Measurements from ENCODE around the gene DEF6.
"Not testable (repeated sequence)": the region's sequence is repeated elsewhere in the genome, so short reads cannot be mapped to it uniquely, and the experiment has no call there.

Gene DEF6

DNA sequence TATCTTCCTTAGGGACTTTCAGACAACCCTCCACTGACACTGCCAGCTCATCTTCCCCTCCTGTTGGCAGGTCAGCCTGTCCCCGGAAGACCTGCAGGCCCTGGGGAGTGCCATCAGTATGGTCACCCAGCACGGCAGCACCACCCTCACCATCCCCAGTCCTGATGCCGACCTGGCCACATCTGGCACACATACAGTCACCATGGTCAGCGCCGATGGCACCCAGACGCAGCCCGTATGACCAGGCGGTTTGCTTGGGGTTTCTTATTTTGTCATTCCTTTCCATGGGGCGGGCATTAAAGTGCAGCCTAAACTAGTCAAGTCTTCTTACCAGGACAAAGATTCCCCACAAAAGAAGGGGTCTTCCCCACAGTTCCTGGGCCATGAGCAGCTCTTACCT is 3.9 kb upstream of the DEF6 start:
- peaks cover 14% of the 10 kb centered on the region for H3K4me1 Mint-ChIP-seq
- CTCF ChIA-PET, result interaction anchor here (0.5 to 8.6 kb wide), 20 partner anchors 10 to 444 kb away, joined by 3 to 113 read pairs (median 4); partner anchors contain the start of genes FANCE, PPARD and RPL10A
- peaks cover 25% of the 10 kb centered on the region for H3K36me3 Mint-ChIP-seq
- H3K27ac Mint-ChIP-seq, result no peak overlapping the region
- H3K4me3 Mint-ChIP-seq, result no peak overlapping the region
- no peaks in the 10 kb centered on the region for H3K27me3 Mint-ChIP-seq
- no peak for DNase-seq
- H3K9me3 Mint-ChIP-seq, result no peaks in the 10 kb centered on the region

DNA sequence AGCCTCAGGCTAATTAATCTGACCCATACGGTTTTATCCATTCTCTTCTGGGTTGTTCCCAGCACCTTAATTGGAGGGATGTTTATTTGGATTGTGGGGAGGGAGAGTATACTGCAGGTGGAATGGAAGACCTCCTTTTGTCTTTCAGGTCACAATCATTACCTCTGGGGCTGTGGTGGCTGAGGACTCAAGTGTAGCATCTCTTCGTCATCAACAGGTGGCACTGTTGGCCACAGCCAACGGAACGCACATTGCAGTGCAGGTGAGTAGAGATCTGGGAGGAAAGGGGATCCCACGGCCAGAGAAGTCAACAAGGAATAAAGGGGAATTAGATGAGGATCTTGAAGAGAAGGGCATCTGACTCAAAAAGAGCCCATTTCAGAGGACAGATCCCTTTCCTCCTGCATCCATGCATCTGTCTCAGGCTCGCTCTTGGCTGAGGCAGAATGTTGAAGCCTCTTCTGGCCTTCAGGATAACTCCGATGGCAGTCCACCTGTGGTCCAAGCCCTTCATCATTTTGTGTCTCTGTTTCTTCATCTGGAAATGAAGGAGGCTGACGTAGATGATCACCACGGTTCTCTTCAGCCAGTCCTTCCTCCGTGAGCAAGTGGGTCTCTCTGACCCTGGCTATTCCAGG is 3.2 kb upstream of the DEF6 start:
- Mint-ChIP-seq H3K9me3 (no peaks in the 10 kb centered on the region), H3K4me3 (no peak overlapping the region), H3K4me1 (peaks cover 20% of the 10 kb centered on the region), H3K36me3 (peaks cover 31% of the 10 kb centered on the region), H3K27me3 (no peaks in the 10 kb centered on the region), H3K27ac (peak overlapping the region; percentile 19)
- CTCF ChIA-PET, result interaction anchor here (0.6 to 8.6 kb wide), 20 partner anchors 11 to 443 kb away, joined by 3 to 174 read pairs (median 4); partner anchors contain the start of genes FANCE, PPARD and RPL10A
- peak; percentile 68 for DNase-seq

DNA sequence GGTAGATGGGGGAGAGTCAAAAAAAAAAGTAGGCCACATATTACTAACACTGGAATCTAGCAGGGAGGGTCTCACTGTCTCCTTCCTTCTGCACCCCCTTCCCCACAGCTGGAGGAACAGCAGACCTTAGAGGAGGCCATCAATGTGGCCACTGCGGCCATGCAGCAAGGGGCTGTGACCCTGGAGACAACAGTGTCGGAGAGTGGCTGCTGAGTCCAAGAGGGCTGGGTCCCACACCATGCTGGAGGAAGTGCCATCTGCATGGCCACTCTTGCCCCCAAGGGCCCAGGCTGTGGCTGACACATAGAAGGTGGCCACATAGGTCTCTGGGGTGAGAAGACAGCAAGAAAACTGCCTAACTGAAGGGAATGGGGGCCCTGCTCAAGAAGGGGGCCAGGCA is 2.6 kb upstream of the DEF6 start:
- H3K4me1 Mint-ChIP-seq, result peaks cover 26% of the 10 kb centered on the region
- no peaks in the 10 kb centered on the region for H3K27me3 Mint-ChIP-seq
- peaks cover 36% of the 10 kb centered on the region for H3K36me3 Mint-ChIP-seq
- H3K9me3 Mint-ChIP-seq, result no peaks in the 10 kb centered on the region
- CTCF ChIA-PET, result interaction anchor here (1.1 to 8.6 kb wide), 7 partner anchors 15 to 257 kb away, joined by 3 to 174 read pairs (median 57); partner anchors contain the start of genes FANCE, PPARD and RPL10A
- no peak overlapping the region for H3K4me3 Mint-ChIP-seq
- H3K27ac Mint-ChIP-seq, result no peak overlapping the region
- DNase-seq, result no peak

DNA sequence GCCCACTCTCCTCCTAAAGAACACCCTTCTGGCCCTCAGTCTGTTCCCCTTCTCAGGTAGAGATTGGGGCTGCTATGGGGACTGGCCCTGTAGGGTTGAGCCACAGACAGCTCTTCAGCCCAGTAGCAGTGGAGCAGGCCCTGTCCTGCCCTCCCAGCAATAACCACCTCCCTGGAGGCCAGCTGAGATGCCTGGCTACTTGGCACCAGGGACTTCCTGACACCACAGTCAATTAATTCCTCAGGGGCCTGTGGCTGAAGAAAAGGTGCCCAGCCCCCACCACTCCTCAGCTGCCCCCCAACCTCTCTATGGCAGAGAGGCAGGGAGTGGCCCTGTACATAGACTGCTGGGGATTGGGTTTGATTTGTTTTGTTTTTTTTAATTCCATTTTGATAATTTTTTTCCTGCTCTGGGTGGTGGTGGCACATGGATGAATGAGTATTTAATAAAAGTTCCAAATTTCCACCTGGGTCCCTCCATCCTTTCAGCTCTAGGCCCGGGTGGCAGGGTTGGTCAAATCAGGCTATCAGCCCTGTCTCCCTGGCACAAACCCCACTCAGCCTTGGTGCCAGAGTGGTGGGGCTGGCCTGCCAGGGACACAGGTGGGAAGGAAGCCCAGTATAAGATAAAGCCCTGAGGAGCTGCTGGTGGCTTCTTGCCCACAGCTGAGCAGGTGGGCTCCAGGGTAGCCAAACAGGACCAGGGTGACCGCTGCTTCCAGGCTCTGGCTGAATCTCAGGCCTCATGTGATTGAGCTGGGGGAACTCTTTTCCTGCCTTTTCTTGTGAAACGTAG is 1.9 kb upstream of the DEF6 start:
- CTCF ChIA-PET, result interaction anchor here (0.6 to 8.6 kb wide), 17 partner anchors 9 to 737 kb away, joined by 3 to 174 read pairs (median 6); partner anchors contain the start of genes FANCE, PPARD and RPL10A
- Mint-ChIP-seq H3K27me3 (no peaks in the 10 kb centered on the region), H3K4me3 (no peak overlapping the region), H3K27ac (no peak overlapping the region), H3K4me1 (peaks cover 33% of the 10 kb centered on the region), H3K9me3 (no peaks in the 10 kb centered on the region), H3K36me3 (peaks cover 43% of the 10 kb centered on the region)
- DNase-seq, result no peak

DNA sequence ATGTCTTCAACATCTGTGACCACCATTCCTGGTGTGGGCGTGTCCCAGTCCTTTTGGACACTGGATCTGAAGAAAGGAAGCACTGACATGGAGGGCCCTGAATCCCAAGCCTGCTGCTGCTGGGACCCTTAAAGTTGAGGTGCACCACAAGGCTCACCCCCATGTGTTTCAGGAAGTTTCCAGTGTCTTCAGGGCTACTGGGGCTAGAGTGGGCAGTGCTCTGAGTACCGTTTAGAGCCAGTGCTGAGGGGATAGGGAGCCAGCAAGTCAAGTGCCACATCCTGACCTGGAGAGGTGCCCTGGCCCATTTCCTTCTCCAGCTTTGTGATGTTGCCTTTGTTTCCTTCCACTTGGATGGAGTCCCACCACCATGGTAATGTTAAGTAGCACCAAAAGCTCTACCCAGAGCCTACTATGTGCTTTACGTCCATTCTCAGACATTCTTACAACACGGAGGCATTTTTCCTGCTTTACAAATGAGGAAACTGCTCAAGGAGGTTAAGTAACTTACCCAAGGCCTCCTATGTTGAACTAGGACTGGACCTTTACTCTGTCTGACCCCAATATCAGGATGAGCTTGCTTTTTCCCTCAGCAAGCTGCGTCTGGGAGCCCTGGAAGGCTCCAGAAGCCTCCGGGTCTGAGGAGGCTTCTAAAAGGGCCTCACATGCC is 552 bp upstream of the DEF6 start:
- Mint-ChIP-seq H3K27ac (peak overlapping the region; percentile 88), H3K27me3 (no peaks in the 10 kb centered on the region), H3K9me3 (no peaks in the 10 kb centered on the region), H3K4me3 (peak overlapping the region; percentile 88), H3K36me3 (peaks cover 38% of the 10 kb centered on the region), H3K4me1 (peaks cover 46% of the 10 kb centered on the region)
- DNase-seq, result no peak
- CTCF ChIA-PET, result interaction anchor here (0.6 to 8.6 kb wide), 22 partner anchors 9 to 439 kb away, joined by 3 to 174 read pairs (median 4); partner anchors contain the start of genes FANCE, PPARD and RPL10A

DNA sequence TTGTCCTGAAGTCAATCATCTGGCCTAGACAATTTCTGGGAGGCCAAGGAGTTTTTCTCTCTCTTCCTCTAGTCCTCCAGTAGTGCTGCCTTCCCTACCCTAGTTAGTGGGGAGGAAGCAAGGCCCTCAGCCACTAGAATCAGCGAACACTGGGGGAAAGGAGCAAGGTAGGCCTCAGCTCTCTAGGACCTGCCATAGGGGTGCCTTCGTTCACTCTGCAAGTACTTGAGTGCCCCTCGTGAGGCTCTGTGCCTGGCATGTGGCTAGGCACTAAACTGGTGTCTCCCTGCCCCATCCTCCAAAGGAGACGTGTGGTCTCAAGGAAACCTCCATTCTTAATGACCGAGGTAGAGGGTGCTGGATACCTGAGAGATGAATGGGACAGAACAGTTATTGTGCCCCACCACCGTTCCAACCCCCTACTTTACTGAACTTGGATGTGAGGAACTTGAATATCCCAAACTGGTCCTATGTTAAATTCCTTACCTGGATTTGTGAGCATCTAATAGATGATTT is 1.1 kb downstream of the DEF6 start:
- no peaks in the 10 kb centered on the region for H3K27me3 Mint-ChIP-seq
- peaks cover 52% of the 10 kb centered on the region for H3K36me3 Mint-ChIP-seq
- H3K9me3 Mint-ChIP-seq, result no peaks in the 10 kb centered on the region
- DNase-seq, result peak; percentile 40
- peaks cover 62% of the 10 kb centered on the region for H3K4me1 Mint-ChIP-seq
- H3K27ac Mint-ChIP-seq, result peak overlapping the region; percentile 97
- peak overlapping the region; percentile 88 for H3K4me3 Mint-ChIP-seq
- CTCF ChIA-PET, result interaction anchor here (0.7 to 8.6 kb wide), 6 partner anchors 11 to 168 kb away, joined by 3 to 174 read pairs (median 59); partner anchors contain the start of genes FANCE, PPARD and RPL10A

DNA sequence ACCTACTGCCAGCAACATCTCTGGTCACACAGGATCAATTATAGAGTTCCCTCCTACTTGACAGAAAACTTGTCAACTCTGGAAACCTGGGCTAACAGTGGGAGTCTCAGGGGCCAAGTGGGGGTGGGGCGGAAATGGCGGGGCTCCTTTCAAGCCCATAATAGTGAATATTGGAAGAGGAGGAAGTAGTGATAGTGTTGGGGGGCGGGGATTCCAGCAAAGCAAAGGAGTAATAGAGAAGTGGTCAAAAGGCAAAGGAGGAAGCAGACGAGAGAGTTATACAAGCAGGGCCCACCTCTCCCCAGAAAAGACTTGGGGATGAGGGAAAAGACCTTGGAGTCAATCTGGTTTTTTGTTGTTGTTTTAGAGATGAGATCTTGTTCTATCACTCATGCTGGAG is 2.1 kb downstream of the DEF6 start:
- H3K4me3 Mint-ChIP-seq, result peak overlapping the region; percentile 88
- CTCF ChIA-PET, result interaction anchor here (7.2 to 8.6 kb wide), 4 partner anchors 10 to 167 kb away, joined by 57 to 174 read pairs (median 87); partner anchors contain the start of genes FANCE and RPL10A
- H3K4me1 Mint-ChIP-seq, result peaks cover 69% of the 10 kb centered on the region
- no peaks in the 10 kb centered on the region for H3K27me3 Mint-ChIP-seq
- peak overlapping the region; percentile 97 for H3K27ac Mint-ChIP-seq
- DNase-seq, result peak; percentile 62
- peaks cover 57% of the 10 kb centered on the region for H3K36me3 Mint-ChIP-seq
- no peaks in the 10 kb centered on the region for H3K9me3 Mint-ChIP-seq

DNA sequence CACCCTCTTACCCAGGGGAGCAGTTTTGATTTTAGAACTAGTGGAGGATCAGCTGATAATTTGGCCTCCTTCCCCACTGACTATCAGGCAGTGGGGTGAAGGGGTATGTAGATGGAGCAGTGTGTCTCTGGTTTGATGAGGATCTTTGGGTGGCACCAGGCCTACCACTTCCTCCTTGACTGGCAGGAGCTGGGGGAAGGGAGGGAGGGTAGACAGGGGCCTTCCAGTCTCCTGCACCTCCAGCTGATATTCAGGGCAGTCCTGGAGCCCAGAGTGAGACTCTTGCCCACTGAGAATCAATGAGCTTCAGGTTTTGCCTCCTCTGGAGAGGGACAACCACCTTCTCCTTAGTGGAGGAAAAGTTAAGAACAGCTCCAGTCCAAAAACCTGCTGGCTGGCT is 3.2 kb downstream of the DEF6 start:
- H3K4me3 Mint-ChIP-seq, result peak overlapping the region; percentile 88

DNA sequence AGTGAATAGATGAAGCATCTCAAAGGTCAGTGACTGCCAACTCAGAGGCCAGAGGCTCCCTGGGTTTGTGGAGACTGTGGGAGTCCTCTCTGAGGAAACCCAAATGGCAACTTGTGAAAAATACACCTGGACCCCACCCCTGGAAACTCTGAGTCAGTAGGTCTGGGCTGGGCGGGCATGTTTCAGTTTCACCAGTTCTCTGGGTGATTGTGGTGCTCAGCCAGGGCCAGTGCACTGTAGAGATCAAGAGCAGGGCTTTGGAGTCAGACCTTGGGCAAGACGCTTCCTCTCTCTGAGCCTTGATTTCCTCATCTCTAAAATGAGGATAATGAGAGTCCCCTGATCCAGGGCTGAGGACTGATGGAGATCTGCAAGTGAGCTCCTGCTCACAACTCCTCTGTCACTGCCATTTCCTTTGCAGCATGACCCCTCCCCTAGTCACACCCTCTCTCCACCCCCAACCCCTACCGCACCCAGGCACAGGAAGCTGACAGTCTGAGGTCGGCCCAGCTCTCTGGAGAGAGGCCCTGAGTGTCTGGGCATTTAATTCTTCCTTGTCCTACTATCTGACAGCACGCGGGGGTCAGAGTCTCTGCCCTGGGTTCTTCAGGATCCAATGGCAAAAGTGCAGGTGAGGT is 5.1 kb downstream of the DEF6 start:
- H3K27me3 Mint-ChIP-seq, result no peaks in the 10 kb centered on the region
- H3K36me3 Mint-ChIP-seq, result peaks cover 65% of the 10 kb centered on the region
- peak; percentile 93 for DNase-seq
- peak overlapping the region; percentile 88 for H3K4me3 Mint-ChIP-seq
- H3K4me1 Mint-ChIP-seq, result peaks cover 81% of the 10 kb centered on the region
- CTCF ChIA-PET, result interaction anchor here (0.7 to 1.3 kb wide), 4 partner anchors 20 to 147 kb away, joined by 3 to 7 read pairs (median 4); no protein-coding TSS in a partner anchor
- no peaks in the 10 kb centered on the region for H3K9me3 Mint-ChIP-seq
- peak overlapping the region; percentile 97 for H3K27ac Mint-ChIP-seq

More for the DNA sequence above, 3.2 kb downstream of the DEF6 start:
- H3K27ac Mint-ChIP-seq, result peak overlapping the region; percentile 97
- CTCF ChIA-PET, result interaction anchor here (1.1 to 7.5 kb wide), 5 partner anchors 9 to 166 kb away, joined by 3 to 174 read pairs (median 57); partner anchors contain the start of gene RPL10A
- peak; percentile 60 for DNase-seq
- peaks cover 76% of the 10 kb centered on the region for H3K4me1 Mint-ChIP-seq
- no peaks in the 10 kb centered on the region for H3K9me3 Mint-ChIP-seq
- H3K27me3 Mint-ChIP-seq, result no peaks in the 10 kb centered on the region
- peaks cover 55% of the 10 kb centered on the region for H3K36me3 Mint-ChIP-seq

DNA sequence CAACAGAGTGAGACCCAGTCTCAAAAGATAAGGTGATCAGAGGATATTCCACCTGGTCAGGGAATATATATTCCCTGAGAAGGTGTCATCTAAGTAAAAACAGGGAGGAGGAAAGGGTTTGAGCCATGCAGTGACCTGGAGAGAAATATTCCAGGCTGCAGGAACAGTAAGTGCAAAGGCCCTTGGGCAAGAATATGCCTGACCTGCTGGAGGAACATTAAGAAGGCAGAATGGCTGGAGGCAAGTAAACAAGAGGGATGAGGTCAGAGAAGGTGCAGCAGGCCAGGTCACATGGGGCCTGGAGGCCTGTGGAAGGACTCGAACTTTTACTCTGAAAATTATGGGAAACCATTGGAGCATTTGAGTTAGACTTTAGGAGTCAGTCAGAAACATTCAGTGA is 6.7 kb downstream of the DEF6 start:
- CTCF ChIA-PET, result interaction anchor here (1.6 to 1.7 kb wide), 2 partner anchors 18 to 24 kb away, joined by 5 to 7 read pairs; no protein-coding TSS in a partner anchor
- no peak for DNase-seq
- Mint-ChIP-seq H3K4me3 (peak overlapping the region; percentile 88), H3K4me1 (peaks cover 88% of the 10 kb centered on the region), H3K27ac (peak overlapping the region; percentile 97), H3K36me3 (peaks cover 69% of the 10 kb centered on the region), H3K27me3 (no peaks in the 10 kb centered on the region), H3K9me3 (no peaks in the 10 kb centered on the region)

DNA sequence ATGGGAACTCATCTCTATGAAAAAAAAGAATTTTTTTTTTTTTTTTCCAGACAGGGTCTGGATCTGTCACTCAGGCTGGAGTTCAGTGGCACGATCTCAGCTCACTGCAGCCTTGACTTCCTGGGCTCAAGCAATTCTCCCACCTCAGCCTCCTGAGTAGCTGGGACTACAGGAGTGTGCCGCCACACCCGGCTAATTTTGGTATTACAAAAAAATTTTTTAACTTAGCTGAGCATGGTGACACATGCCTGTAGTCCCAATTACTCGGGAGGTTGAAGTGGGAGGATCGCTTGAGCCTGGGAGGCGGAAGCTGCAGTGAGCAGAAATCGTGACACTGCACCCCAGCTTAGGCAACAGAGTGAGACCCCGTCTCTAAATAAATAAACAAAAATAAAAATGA is 7.5 kb downstream of the DEF6 start:
- CTCF ChIA-PET, result interaction anchor here (0.8 to 1.7 kb wide), 4 partner anchors 10 to 37 kb away, joined by 3 to 7 read pairs (median 6); no protein-coding TSS in a partner anchor
- Mint-ChIP-seq H3K36me3 (peaks cover 70% of the 10 kb centered on the region), H3K27me3 (no peaks in the 10 kb centered on the region), H3K4me1 (peaks cover 88% of the 10 kb centered on the region), H3K27ac (peak overlapping the region; percentile 24), H3K4me3 (no peak overlapping the region), H3K9me3 (no peaks in the 10 kb centered on the region)
- DNase-seq, result peak; percentile 38

DNA sequence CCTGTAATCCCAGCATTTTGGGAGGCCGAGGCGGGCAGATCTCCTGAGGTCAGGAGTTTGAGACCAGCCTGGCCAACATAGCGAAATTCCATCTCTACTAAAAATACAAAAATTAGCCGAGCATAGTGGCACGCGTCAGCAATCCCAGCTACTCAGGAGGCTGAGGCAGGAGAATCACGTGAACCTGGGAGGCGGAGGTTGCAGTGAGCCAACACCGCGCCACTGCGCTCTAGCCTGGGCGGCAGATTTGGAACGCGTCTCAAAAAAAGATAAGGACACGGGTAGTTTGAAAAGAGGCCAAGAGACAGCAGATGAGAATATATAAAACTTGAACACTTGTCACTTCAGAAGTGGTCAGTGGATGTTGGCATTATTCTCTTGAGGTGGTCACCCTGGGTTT is 9.5 kb downstream of the DEF6 start:
- H3K9me3 Mint-ChIP-seq, DNase-seq, H3K4me3 Mint-ChIP-seq, H3K27ac Mint-ChIP-seq, H3K27me3 Mint-ChIP-seq: not testable (repeated sequence)
- peaks cover 75% of the 10 kb centered on the region for H3K36me3 Mint-ChIP-seq
- CTCF ChIA-PET, result interaction anchor here (5.9 kb wide), 1 partner anchor 9 kb away, joined by 57 read pairs; the partner anchor contains the start of gene DEF6
- H3K4me1 Mint-ChIP-seq, result peaks cover 88% of the 10 kb centered on the region

DNA sequence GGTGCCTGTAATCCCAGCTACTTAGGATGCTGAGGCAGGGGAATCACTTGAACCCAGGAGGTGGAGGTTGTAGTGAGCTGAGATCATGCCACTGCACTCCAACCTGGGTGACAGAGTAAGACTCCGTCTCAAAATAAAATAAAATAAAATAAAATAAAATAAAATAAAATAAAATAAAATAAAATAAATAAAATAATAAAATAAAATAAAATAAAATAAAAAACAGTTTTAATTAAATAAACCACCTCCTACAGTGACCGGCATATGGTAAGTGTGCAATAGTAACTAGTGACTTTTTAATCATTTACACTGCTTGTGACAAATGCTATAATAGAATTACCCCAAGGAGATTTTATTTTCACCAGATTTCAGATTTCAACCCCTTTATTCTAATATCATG is 10.9 kb downstream of the DEF6 start:
- H3K27ac Mint-ChIP-seq, H3K4me3 Mint-ChIP-seq, H3K9me3 Mint-ChIP-seq, H3K27me3 Mint-ChIP-seq, DNase-seq: not testable (repeated sequence)
- peaks cover 86% of the 10 kb centered on the region for H3K4me1 Mint-ChIP-seq
- peaks cover 73% of the 10 kb centered on the region for H3K36me3 Mint-ChIP-seq
- CTCF ChIA-PET, result interaction anchor here (5.9 kb wide), 1 partner anchor 10 kb away, joined by 57 read pairs; the partner anchor contains the start of gene DEF6

Data from activated naive CD4-positive, alpha-beta T cell treated with anti-CD3 and anti-CD28 coated beads, Interleukin-2, amount 10 ng/mL, durations not matched to agents 7 days and 5 days (primary cell).